Epithelial cell of proximal tubule (primary cell): Measurements from ENCODE around the gene IP6K2. TPM values are rescaled to one million over a fixed set of nuclear protein-coding genes. Genes with fewer than 3 reads are reported as not detected.
"Not testable (repeated sequence)": the region's sequence is repeated elsewhere in the genome, so short reads cannot be mapped to it uniquely, and the experiment has no call there.

ENCODE experiments used
- DNase-seq: peaks from one replicate; pipeline ENCODE4 v3.0.0-alpha.2; 2011; ENCODE audit warnings: low read depth
- H3K4me3 ChIP-seq: 2 replicates; pipeline ENCODE4 v1.5.1; 2011; ENCODE audit warnings: low read depth, mild to moderate bottlenecking, low read length
- total RNA-seq: library from RNA; depleted of rRNA; stranded (reverse); fragments of >200 nt; gene quantifications from 2 replicates; pipeline ENCODE4 v1.2.3, GENCODE V29; 2015
- TF ChIP-seq, protein P1 (sequence below): conservative IDR thresholded peaks from 2 replicates; pipeline ENCODE4 v1.5.1; 2012; ENCODE audit warnings: low read depth, mild to moderate bottlenecking, low read length

The IP6K2 gene
- total RNA-seq, 1 donor from 2014 or later: 87.9 TPM

DNA sequence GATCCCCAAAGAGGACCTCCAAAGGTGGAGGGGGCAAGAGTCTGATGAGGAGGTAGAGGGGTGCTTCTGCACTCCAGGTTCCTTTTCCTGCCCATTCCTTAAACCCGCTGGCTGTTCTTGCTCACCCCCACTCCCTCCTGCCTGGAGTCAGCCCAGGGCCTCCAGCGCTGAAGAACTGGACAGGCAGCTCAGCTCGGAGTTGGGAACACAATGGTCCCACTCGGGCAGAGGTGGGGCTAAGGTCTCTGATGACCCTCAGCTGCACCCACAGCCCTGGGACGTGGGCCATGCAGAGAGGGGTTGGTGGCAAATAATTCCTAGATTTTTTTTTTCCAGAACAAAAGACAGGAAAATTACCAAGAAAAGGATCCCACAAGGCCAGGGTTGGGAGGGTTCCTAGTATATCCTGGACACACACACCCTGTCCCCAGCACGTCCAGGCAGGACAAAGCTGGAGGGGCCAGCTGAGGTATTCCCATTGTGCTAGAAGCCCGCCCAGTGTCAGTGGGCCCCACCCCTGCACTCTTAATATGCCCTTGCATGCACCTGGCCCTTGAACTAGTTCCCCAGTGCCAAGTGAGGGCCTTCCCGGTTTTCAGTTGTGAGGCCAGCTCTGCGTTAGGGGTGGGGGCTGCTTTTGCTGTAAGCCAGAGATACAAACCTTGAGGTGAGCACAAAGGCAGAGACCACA is 22.1 kb upstream of the IP6K2 start:
- H3K4me3 ChIP-seq: no peak overlapping the region
- TF ChIP-seq, protein P1, sequence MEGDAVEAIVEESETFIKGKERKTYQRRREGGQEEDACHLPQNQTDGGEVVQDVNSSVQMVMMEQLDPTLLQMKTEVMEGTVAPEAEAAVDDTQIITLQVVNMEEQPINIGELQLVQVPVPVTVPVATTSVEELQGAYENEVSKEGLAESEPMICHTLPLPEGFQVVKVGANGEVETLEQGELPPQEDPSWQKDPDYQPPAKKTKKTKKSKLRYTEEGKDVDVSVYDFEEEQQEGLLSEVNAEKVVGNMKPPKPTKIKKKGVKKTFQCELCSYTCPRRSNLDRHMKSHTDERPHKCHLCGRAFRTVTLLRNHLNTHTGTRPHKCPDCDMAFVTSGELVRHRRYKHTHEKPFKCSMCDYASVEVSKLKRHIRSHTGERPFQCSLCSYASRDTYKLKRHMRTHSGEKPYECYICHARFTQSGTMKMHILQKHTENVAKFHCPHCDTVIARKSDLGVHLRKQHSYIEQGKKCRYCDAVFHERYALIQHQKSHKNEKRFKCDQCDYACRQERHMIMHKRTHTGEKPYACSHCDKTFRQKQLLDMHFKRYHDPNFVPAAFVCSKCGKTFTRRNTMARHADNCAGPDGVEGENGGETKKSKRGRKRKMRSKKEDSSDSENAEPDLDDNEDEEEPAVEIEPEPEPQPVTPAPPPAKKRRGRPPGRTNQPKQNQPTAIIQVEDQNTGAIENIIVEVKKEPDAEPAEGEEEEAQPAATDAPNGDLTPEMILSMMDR: no peak
- no peak for DNase-seq

DNA sequence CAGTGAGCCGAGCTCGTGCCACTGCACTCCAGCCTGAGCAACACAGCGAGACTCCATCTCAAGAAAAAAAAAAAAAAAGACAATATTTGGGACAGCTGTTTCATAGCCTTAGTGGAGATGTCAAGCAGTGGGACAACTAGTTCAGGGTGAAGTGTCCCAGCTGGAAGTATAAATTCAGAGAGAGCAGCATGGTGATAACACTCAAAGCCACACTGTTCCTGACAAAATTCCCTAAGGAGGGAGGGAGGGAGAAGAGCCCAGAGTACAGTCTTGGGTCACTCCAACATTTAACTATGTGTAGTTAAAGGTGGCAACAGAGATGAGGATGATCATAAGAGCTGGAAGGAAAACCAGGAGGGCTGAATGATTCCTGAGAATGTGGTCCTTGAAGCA is 21.1 kb upstream of the IP6K2 start:
- no peak for DNase-seq
- TF ChIP-seq, protein P1: no peak
- no peak overlapping the region for H3K4me3 ChIP-seq

DNA sequence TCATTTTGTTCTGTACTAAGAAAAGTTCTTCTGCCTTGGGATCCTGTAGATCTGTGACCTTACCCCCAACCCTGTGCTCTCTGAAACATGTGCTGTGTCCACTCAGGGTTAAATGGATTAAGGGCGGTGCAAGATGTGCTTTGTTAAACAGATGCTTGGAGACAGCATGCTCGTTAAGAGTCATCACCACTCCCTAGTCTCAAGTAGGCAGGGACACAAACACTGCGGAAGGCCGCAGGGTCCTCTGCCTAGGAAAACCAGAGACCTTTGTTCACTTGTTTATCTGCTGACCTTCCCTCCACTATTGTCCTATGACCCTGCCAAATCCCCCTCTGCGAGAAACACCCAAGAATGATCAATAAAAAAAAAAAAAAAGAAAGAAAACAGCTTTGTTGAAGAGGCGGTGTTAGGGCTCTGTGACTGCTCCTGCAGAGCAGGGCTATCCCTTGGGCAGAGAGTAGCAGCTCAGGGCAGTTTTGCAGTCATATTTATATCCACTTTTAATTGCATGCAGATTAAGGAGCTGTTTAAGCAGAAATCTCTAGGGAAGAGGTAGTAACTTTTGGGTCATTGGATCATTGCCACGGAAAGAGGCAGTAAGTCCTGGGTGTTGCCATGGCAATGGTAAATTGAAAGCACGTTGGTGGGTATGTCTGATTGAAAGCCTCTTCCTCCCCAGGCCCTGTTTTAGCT is 18.2 kb upstream of the IP6K2 start:
- not testable (repeated sequence) for DNase-seq, H3K4me3 ChIP-seq

DNA sequence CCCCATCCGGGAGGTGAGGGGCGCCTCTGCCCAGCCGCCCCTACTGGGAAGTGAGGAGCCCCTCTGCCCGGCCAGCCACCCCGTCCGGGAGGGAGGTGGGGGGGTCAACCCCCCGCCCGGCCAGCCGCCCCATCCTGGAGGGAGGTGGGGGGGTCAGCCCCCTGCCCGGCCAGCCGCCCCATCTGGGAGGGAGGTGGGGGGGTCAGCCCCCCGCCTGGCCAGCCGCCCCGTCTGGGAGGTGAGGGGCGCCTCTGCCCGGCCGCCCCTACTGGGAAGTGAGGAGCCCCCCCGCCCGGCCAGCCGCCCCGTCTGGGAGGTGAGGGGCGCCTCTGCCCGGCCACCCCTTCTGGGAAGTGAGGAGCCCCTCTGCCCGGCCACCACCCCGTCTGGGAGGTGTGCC is 17.5 kb upstream of the IP6K2 start:
- DNase-seq, H3K4me3 ChIP-seq: not testable (repeated sequence)

DNA sequence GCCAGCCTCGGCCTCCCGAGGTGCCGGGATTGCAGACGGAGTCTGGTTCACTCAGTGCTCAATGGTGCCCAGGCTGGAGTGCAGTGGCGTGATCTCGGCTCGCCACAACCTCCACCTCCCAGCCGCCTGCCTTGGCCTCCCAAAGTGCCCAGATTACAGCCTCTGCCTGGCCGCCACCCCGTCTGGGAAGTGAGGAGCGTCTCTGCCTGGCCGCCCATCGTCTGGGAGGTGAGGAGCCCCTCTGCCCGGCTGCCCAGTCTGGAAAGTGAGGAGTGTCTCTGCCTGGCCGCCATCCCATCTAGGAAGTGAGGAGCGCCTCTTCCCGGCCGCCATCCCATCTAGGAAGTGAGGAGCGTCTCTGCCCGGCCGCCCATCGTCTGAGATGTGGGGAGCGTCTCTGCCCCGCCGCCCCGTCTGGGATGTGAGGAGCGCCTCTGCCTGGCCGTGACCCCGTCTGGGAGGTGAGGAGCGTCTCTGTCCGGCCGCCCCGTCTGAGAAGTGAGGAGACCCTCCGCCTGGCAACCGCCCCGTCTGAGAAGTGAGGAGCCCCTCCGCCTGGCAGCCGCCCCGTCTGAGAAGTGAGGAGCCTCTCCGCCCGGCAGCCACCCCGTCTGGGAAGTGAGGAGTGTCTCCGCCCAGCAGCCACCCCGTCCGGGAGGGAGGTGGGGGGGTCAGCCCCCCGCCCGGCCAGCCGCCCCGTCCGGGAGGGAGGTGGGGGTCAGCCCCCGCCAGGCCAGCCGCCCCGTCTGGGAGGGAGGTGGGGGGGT is 16.9 kb upstream of the IP6K2 start:
- not testable (repeated sequence) for DNase-seq, H3K4me3 ChIP-seq

DNA sequence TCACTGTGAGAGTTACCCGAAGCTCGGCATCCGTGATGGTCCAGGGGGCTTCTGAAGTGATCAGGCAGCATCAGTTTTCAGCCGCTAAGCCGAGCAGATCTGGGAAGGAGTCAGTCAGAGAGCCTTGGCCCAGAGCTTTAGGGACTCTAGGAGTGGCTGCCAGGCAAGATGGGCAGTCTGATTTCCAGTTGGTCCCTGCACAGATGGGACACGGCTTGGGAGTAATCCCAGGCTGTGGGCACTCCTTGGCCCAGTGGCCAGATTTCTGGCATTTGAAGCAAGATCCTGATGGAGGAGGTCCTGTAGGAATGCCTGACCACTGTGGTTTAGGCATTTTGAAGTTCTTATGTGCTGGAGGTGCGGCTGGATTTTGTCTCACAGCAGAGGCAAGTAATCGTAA is 10.5 kb upstream of the IP6K2 start:
- no peak overlapping the region for H3K4me3 ChIP-seq
- DNase-seq: no peak
- TF ChIP-seq, protein P1: no peak

GRCh38 chr3:48725185-48725855 is 8.3 kb upstream of the IP6K2 start:
- DNase-seq, H3K4me3 ChIP-seq: not testable (repeated sequence)

DNA sequence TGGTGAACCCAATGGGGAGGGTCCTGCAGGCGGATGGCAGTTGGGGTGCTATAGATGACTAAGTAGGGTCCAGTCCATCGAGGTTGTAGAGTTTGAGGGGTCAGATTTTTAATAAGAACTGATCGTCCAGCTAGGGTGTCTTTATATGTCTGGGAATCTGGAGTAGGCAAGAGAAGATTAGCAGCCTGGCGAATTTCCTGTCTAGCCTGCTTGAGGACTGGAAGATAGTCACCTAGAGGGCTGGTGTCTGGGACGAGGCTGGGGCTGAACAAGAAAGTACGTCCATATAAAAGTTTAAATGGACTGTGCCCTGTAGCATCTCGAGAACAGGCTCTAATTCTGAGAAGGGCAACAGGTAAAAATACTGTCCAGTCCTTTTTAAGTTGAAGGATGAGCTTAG is 6.7 kb upstream of the IP6K2 start:
- no peak overlapping the region for H3K4me3 ChIP-seq
- TF ChIP-seq, protein P1: no peak
- no peak for DNase-seq

DNA sequence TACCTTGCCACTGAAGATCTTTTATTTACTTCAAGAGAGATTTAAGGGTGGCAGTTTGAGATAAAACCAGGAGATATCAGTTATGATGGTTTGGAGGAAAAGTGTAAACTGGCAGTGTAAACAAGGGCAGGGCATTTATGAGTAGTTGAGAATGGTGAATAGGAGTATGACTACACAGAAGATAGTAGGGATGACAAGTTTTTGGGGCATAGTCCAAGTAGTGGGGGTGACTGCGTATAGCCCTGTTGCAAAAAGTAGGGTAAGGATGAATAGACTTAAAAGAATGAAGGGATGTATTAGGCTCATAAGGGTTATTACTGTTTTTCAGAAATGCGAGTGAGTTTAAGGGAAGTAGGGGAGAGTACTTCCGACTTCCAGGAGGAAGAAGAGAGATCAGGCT is 6.3 kb upstream of the IP6K2 start:
- not testable (repeated sequence) for DNase-seq, H3K4me3 ChIP-seq
